Activated CD4-positive, alpha-beta memory T cell treated with anti-CD3 and anti-CD28 coated beads, Interleukin-2, amount 10 ng/mL, durations not matched to agents 7 days and 5 days (primary cell): ENCODE measurements around the gene C22orf23. TPM values are rescaled to one million over a fixed set of nuclear protein-coding genes. Genes with fewer than 3 reads are reported as not detected.
"Not testable (repeated sequence)": the region's sequence is repeated elsewhere in the genome, so short reads cannot be mapped to it uniquely, and the experiment has no call there.

Experiments
- CTCF ChIA-PET: fragments of 350-600 bp; sonication (Branson Sonifier 250); formaldehyde crosslinking; loops from one replicate; lab custom pipeline; 2021; ENCODE audit warnings: antibody characterized with exemption, inconsistent platforms; lab: Charles Lee
- POLR2A ChIA-PET: fragments of 350-600 bp; sonication (Branson Sonifier 250); formaldehyde crosslinking; loops from one replicate; lab custom pipeline; 2021; ENCODE audit warnings: antibody characterized with exemption; lab: Charles Lee
- DNase-seq: peaks from one replicate; pipeline ENCODE4 v3.0.0-alpha.2; 2020
- H3K27ac Mint-ChIP-seq: one replicate; pipeline ENCODE4 v1.8.0; 2021; ENCODE audit warnings: mild to moderate bottlenecking, mixed read lengths
- H3K27me3 Mint-ChIP-seq: one replicate; pipeline ENCODE4 v1.8.0; 2021; ENCODE audit warnings: mixed read lengths
- H3K36me3 Mint-ChIP-seq: one replicate; pipeline ENCODE4 v1.8.0; 2021; ENCODE audit warnings: low read depth, mixed read lengths
- H3K4me1 Mint-ChIP-seq: one replicate; pipeline ENCODE4 v1.8.0; 2021; ENCODE audit warnings: mixed read lengths
- H3K4me3 Mint-ChIP-seq: one replicate; pipeline ENCODE4 v1.8.0; 2021; ENCODE audit warnings: mild to moderate bottlenecking, mixed read lengths
- H3K9me3 Mint-ChIP-seq: one replicate; pipeline ENCODE4 v1.8.0; 2021; ENCODE audit warnings: mixed read lengths
- total RNA-seq, 2 experiments: library from RNA; stranded (reverse); gene quantifications; one replicate each; pipeline ENCODE4 v1.2.3, GENCODE V29; 2021

The C22orf23 gene
- total RNA-seq, 2 experiments from 2014 or later, result not detected

- peaks cover 52% of the 10 kb centered on the region for H3K36me3 Mint-ChIP-seq
- POLR2A ChIA-PET, result interaction anchor here (0.7 kb wide), 1 partner anchor 264 kb away, joined by 4 read pairs; no protein-coding TSS in a partner anchor
Observed at GRCh38 chr22:37959231-37959825, 5.9 kb upstream of the C22orf23 start.

GRCh38 chr22:37957232-37957631 is 3.8 kb upstream of the C22orf23 start:
- Mint-ChIP-seq H3K36me3 (peaks cover 53% of the 10 kb centered on the region), H3K27me3 (peaks cover 10% of the 10 kb centered on the region), H3K4me3 (no peak overlapping the region), H3K4me1 (peaks cover 34% of the 10 kb centered on the region), H3K9me3 (no peaks in the 10 kb centered on the region), H3K27ac (peak overlapping the region; percentile 36)
- POLR2A ChIA-PET, result no interaction called here
- CTCF ChIA-PET, result no interaction called here
- DNase-seq, result no peak

More at GRCh38 chr22:37959231-37959825, 5.9 kb upstream of the C22orf23 start:
- no peak overlapping the region for H3K4me3 Mint-ChIP-seq
- H3K9me3 Mint-ChIP-seq, result no peaks in the 10 kb centered on the region
- DNase-seq, result no peak
- CTCF ChIA-PET, result interaction anchor here (0.7 kb wide), 1 partner anchor 63 kb away, joined by 3 read pairs; no protein-coding TSS in a partner anchor
- no peak overlapping the region for H3K27ac Mint-ChIP-seq
- H3K27me3 Mint-ChIP-seq, result no peaks in the 10 kb centered on the region
- H3K4me1 Mint-ChIP-seq, result peaks cover 18% of the 10 kb centered on the region

GRCh38 chr22:37955825-37956397 is 2.5 kb upstream of the C22orf23 start:
- H3K4me3 Mint-ChIP-seq, H3K9me3 Mint-ChIP-seq, DNase-seq, H3K27ac Mint-ChIP-seq, POLR2A ChIA-PET: not testable (repeated sequence)
- Mint-ChIP-seq H3K36me3 (peaks cover 41% of the 10 kb centered on the region), H3K27me3 (peaks cover 16% of the 10 kb centered on the region), H3K4me1 (peaks cover 36% of the 10 kb centered on the region)
- CTCF ChIA-PET, result interaction anchor here (3.1 kb wide), 1 partner anchor 9 kb away, joined by 21 read pairs; no protein-coding TSS in a partner anchor

- peak overlapping the region; percentile 99 for H3K4me3 Mint-ChIP-seq
- H3K36me3 Mint-ChIP-seq, result peaks cover 33% of the 10 kb centered on the region
- H3K9me3 Mint-ChIP-seq, result no peaks in the 10 kb centered on the region
- CTCF ChIA-PET, result interaction anchor here (0.7 to 3.1 kb wide), 10 partner anchors 11 to 755 kb away, joined by 3 to 21 read pairs (median 4); partner anchors contain the start of genes ANKRD54 and MICALL1
- peaks cover 16% of the 10 kb centered on the region for H3K27me3 Mint-ChIP-seq
- DNase-seq, result no peak
- POLR2A ChIA-PET, result interaction anchor here (0.5 to 1.6 kb wide), 6 partner anchors 10 to 111 kb away, joined by 3 to 4 read pairs (median 4); partner anchors contain the start of genes ANKRD54, EIF3L and MICALL1
- H3K27ac Mint-ChIP-seq, result peak overlapping the region; percentile 82
- H3K4me1 Mint-ChIP-seq, result peaks cover 36% of the 10 kb centered on the region
Observed at GRCh38 chr22:37954686-37955085, 1.3 kb upstream of the C22orf23 start.

GRCh38 chr22:37953062-37953436 is 352 bp downstream of the C22orf23 start:
- H3K36me3 Mint-ChIP-seq, result peaks cover 19% of the 10 kb centered on the region
- peaks cover 36% of the 10 kb centered on the region for H3K4me1 Mint-ChIP-seq
- peaks cover 16% of the 10 kb centered on the region for H3K27me3 Mint-ChIP-seq
- no peak for DNase-seq
- POLR2A ChIA-PET, result interaction anchor here (0.9 to 1.4 kb wide), 4 partner anchors 15 to 150 kb away, joined by 3 to 9 read pairs (median 4); partner anchors contain the start of gene MICALL1
- H3K4me3 Mint-ChIP-seq, result peak overlapping the region; percentile 99
- no peaks in the 10 kb centered on the region for H3K9me3 Mint-ChIP-seq
- H3K27ac Mint-ChIP-seq, result no peak overlapping the region
- CTCF ChIA-PET, result interaction anchor here (0.7 to 3.1 kb wide), 13 partner anchors 12 to 316 kb away, joined by 3 to 21 read pairs (median 4); partner anchors contain the start of genes MICALL1 and PDXP

- H3K27ac Mint-ChIP-seq, CTCF ChIA-PET, POLR2A ChIA-PET, H3K9me3 Mint-ChIP-seq, DNase-seq: not testable (repeated sequence)
- peaks cover 16% of the 10 kb centered on the region for H3K27me3 Mint-ChIP-seq
- peak overlapping the region; percentile 99 for H3K4me3 Mint-ChIP-seq
- peaks cover 33% of the 10 kb centered on the region for H3K4me1 Mint-ChIP-seq
- H3K36me3 Mint-ChIP-seq, result peaks cover 15% of the 10 kb centered on the region
Observed at GRCh38 chr22:37952629-37953028, 772 bp downstream of the C22orf23 start.

GRCh38 chr22:37951305-37951704 is 2.1 kb downstream of the C22orf23 start:
- H3K36me3 Mint-ChIP-seq, result peaks cover 3% of the 10 kb centered on the region
- ChIA-PET POLR2A (no interaction called here), CTCF (interaction anchor here (0.6 to 1.1 kb wide), 4 partner anchors 12 to 1162 kb away, joined by 3 to 4 read pairs (median 4); no protein-coding TSS in a partner anchor)
- peaks cover 16% of the 10 kb centered on the region for H3K27me3 Mint-ChIP-seq
- no peaks in the 10 kb centered on the region for H3K9me3 Mint-ChIP-seq
- no peak overlapping the region for H3K4me3 Mint-ChIP-seq
- DNase-seq, result no peak
- no peak overlapping the region for H3K27ac Mint-ChIP-seq
- peaks cover 27% of the 10 kb centered on the region for H3K4me1 Mint-ChIP-seq

- H3K27me3 Mint-ChIP-seq, H3K27ac Mint-ChIP-seq, H3K9me3 Mint-ChIP-seq, H3K4me1 Mint-ChIP-seq, DNase-seq, H3K36me3 Mint-ChIP-seq, H3K4me3 Mint-ChIP-seq, POLR2A ChIA-PET: not testable (repeated sequence)
- CTCF ChIA-PET, result interaction anchor here (0.7 to 1.2 kb wide), 2 partner anchors 13 to 55 kb away, joined by 4 read pairs; no protein-coding TSS in a partner anchor
Observed at GRCh38 chr22:37947142-37947795, 6.1 kb downstream of the C22orf23 start.

GRCh38 chr22:37944423-37944822 is 9.0 kb downstream of the C22orf23 start:
- H3K9me3 Mint-ChIP-seq, H3K4me1 Mint-ChIP-seq, DNase-seq, H3K27me3 Mint-ChIP-seq, POLR2A ChIA-PET, H3K27ac Mint-ChIP-seq, H3K4me3 Mint-ChIP-seq: not testable (repeated sequence)
- peaks cover 10% of the 10 kb centered on the region for H3K36me3 Mint-ChIP-seq
- CTCF ChIA-PET, result interaction anchor here (1.7 kb wide), 1 partner anchor 10 kb away, joined by 5 read pairs; no protein-coding TSS in a partner anchor

GRCh38 chr22:37943825-37944198 is 9.6 kb downstream of the C22orf23 start:
- H3K27me3 Mint-ChIP-seq, result no peaks in the 10 kb centered on the region

GRCh38 chr22:37943136-37943824 is 10.1 kb downstream of the C22orf23 start:
- Mint-ChIP-seq H3K9me3 (no peaks in the 10 kb centered on the region), H3K27ac (no peak overlapping the region), H3K36me3 (peaks cover 10% of the 10 kb centered on the region), H3K4me1 (no peaks in the 10 kb centered on the region), H3K27me3 (no peaks in the 10 kb centered on the region), H3K4me3 (no peak overlapping the region)
- no peak for DNase-seq
- ChIA-PET POLR2A (no interaction called here), CTCF (no interaction called here)

More at GRCh38 chr22:37943825-37944198, 9.6 kb downstream of the C22orf23 start:
- ChIA-PET POLR2A (no interaction called here), CTCF (interaction anchor here (1.7 kb wide), 1 partner anchor 10 kb away, joined by 5 read pairs; no protein-coding TSS in a partner anchor)
- no peak for DNase-seq
- Mint-ChIP-seq H3K36me3 (peaks cover 10% of the 10 kb centered on the region), H3K27ac (no peak overlapping the region), H3K9me3 (no peaks in the 10 kb centered on the region), H3K4me3 (no peak overlapping the region), H3K4me1 (no peaks in the 10 kb centered on the region)

- H3K27ac Mint-ChIP-seq, result no peak overlapping the region
- no peak for DNase-seq
- POLR2A ChIA-PET, result no interaction called here
- no peak overlapping the region for H3K4me3 Mint-ChIP-seq
- no peaks in the 10 kb centered on the region for H3K9me3 Mint-ChIP-seq
- H3K36me3 Mint-ChIP-seq, result peaks cover 16% of the 10 kb centered on the region
- H3K27me3 Mint-ChIP-seq, result no peaks in the 10 kb centered on the region
- CTCF ChIA-PET, result interaction anchor here (0.7 kb wide), 1 partner anchor 22 kb away, joined by 3 read pairs; no protein-coding TSS in a partner anchor
- H3K4me1 Mint-ChIP-seq, result no peaks in the 10 kb centered on the region
Observed at GRCh38 chr22:37942133-37942532, 11.3 kb downstream of the C22orf23 start.
